GM12892 (cell line): Measurements from ENCODE around the gene FAM9B. TPM values are rescaled to one million over a fixed set of nuclear protein-coding genes. Genes with fewer than 3 reads are reported as not detected.

Experiments used
- DNase-seq: peaks from one replicate; pipeline ENCODE4 v3.0.0; 2011; ENCODE audit not compliant: insufficient read length
- FAIRE-seq: peaks from 2 replicates; lab custom pipeline; 2011; peaks lifted over from hg19 to GRCh38; lab: Jason Lieb, UNC
- POLR2A ChIP-seq: IDR thresholded peaks from 2 replicates; pipeline ENCODE4 v1.6.1; 2011; ENCODE audit warnings: low read depth, low read length, control low read depth
- POLR2AphosphoS5 ChIP-seq: IDR thresholded peaks from 2 replicates; pipeline ENCODE4 v1.6.1; 2011; ENCODE audit warnings: low read depth, low read length, control low read depth
- TAF1 ChIP-seq: IDR thresholded peaks from 2 replicates; pipeline ENCODE4 v1.6.1; 2011; ENCODE audit warnings: low read depth, mild to moderate bottlenecking, control low read depth, low read length, borderline replicate concordance
- polyA plus RNA-seq: library from polyadenylated mRNA; unstranded; fragments of >200 nt; gene quantifications from one replicate; pipeline ENCODE4 v1.2.1, GENCODE V29; 2012; ENCODE audit warnings: missing spikeins, inconsistent platforms; ENCODE audit not compliant: missing spikeins

FAM9B gene
- not detected for polyA plus RNA-seq

GRCh38 chrX:9033989-9034388 lies at the start of gene FAM9B:
TSS of gene FAM9B (minus strand) at chrX:9034127. CDS start at chrX:9032986, 1,141 bp downstream.
- DNase-seq (no peak), FAIRE-seq (no peak)
- TF ChIP-seq TAF1, result no peak
- TF ChIP-seq POLR2A, result no peak
- TF ChIP-seq POLR2AphosphoS5, result no peak

- no peak for FAIRE-seq
- no peak for TF ChIP-seq POLR2A
- no peak for TF ChIP-seq TAF1
- no peak for TF ChIP-seq POLR2AphosphoS5
- DNase-seq, result no peak
These were observed 47.3 kb upstream of the FAM9B start for GRCh38 chrX:9081271-9081670.

DNA sequence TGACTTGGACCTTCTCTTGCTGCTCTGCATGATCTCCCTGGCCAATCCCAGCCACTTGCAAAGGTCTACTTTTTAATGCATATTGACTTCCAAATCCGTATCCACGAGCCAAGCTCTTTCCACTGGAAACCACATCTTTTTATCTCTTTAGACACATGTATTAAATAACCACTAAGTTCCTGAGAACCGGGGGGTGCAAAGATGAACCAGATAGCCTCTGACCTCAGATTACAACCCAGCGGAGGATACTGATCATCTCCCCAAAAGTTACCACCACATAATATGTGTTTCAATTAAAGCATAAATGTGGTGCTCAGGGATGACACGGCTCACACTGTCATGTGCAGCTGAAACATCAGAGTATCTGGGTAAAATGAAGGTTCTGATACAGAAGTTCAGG lies 40.4 kb upstream of the FAM9B start:
- DNase-seq (no peak), FAIRE-seq (peak; percentile 21)
- TF ChIP-seq TAF1 (no peak), POLR2A (no peak), POLR2AphosphoS5 (no peak)

- DNase-seq (no peak), FAIRE-seq (no peak)
- TF ChIP-seq POLR2A, result no peak
- TF ChIP-seq POLR2AphosphoS5, result no peak
These were observed 38.4 kb upstream of the FAM9B start for GRCh38 chrX:9072281-9072680.

DNA sequence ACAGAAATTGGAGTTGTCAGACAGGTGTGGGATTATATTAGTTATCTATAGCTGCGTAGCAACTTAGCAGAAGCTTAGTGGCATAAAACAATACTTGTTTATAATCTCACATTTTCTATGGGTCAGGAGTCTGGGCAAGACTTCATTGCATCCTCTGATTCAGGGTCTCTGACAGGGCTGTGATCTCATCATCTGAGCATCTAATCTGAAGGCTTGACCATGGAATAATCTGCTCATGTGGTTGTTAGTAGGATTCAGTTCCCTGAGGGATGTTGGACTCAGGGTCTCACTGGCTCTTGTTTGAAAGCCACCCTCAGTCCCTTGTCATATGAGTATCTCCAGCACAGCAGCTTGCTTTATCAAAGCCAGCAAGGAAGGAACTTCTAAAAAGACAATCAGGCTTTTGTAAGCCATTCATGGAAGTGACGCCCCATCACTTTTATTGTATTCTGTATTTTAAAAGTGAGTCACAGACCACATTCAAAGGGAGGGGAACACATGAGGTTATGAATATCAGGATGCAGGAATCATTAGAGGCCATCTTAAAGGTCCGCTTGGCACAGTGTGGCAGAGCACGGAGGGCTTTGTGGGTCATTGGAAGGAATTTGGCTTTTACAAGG lies 37.2 kb upstream of the FAM9B start:
- DNase-seq (no peak), FAIRE-seq (no peak)
- TF ChIP-seq POLR2A (no peak), POLR2AphosphoS5 (no peak), TAF1 (no peak)

DNA sequence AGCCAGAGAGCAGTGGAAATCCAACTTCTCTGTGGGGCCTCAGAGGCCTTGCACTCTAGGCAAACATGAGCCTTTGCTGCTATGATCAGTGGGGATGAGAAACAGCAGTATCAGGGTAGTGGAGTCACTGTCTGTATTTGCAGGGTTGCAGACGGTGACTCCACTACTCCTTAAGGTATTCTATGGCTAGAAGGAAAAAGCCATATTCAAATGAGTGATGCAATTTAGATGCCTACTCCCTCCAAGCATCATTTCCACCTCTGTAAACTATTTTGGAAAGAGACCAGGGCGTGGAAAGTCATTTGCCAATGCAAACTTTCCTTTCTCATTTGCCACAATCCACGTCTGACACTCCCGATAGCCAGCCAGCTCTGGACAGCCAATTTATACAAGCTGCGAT lies 35.6 kb upstream of the FAM9B start:
- FAIRE-seq (no peak), DNase-seq (no peak)
- no peak for TF ChIP-seq TAF1
- TF ChIP-seq POLR2A, result no peak
- TF ChIP-seq POLR2AphosphoS5, result no peak

GRCh38 chrX:9064694-9065093 lies 30.8 kb upstream of the FAM9B start:
- TF ChIP-seq POLR2AphosphoS5 (no peak), POLR2A (no peak), TAF1 (no peak)
- no peak for FAIRE-seq
- no peak for DNase-seq

- no peak for DNase-seq
- TF ChIP-seq POLR2A, result no peak
- TF ChIP-seq POLR2AphosphoS5, result no peak
- TF ChIP-seq TAF1, result no peak
- no peak for FAIRE-seq
These were observed 28.7 kb upstream of the FAM9B start for GRCh38 chrX:9062641-9063040.

DNA sequence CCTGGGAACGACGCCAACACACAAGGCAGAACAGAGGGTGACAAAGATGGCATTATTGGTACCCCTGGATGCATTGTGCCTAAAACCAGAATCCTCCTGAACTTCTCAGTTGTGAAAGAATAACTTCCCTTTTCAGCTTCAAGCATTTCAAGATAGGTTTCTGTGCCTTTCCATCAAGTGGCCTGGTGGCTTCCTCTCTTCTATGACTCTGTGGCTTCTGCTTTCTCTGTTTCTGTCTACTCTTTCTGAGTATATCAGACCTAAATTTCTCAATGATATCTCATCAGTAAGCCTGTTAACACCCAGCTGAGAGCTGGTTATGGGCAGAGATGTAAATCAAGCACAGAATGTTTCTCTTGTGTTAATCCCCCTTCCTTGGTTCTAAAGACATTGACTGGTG lies 21.4 kb upstream of the FAM9B start:
- TF ChIP-seq POLR2AphosphoS5, result no peak
- no peak for TF ChIP-seq POLR2A
- TF ChIP-seq TAF1, result no peak
- no peak for FAIRE-seq
- DNase-seq, result no peak

GRCh38 chrX:9052081-9052480 lies 18.2 kb upstream of the FAM9B start:
- TF ChIP-seq TAF1, result no peak
- TF ChIP-seq POLR2AphosphoS5, result no peak
- no peak for TF ChIP-seq POLR2A
- no peak for DNase-seq
- FAIRE-seq, result no peak

- no peak for FAIRE-seq
- TF ChIP-seq TAF1 (no peak), POLR2AphosphoS5 (no peak)
- DNase-seq, result no peak
These were observed 16.4 kb upstream of the FAM9B start for GRCh38 chrX:9050331-9050730.

DNA sequence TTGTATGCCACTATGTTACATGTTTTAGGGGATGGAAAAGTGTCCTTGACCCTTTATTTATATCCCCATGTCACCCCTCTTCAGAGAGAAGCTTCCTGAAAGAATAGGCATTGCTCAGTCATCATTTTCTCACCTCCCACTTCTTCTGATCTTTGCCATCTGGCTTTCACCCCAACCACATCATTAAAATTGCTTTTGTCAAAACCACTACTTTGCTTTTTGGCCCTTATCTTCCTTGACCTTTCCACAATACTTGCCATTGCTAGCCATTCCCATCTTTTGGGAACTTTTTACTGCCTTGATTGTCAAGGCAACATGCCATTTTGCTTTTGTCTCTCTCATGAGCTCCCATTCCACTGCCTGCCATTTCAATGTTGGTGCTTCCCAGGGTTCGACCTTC lies 14.9 kb upstream of the FAM9B start:
- TF ChIP-seq TAF1, result no peak
- TF ChIP-seq POLR2A, result no peak
- no peak for TF ChIP-seq POLR2AphosphoS5
- DNase-seq, result no peak
- no peak for FAIRE-seq

DNA sequence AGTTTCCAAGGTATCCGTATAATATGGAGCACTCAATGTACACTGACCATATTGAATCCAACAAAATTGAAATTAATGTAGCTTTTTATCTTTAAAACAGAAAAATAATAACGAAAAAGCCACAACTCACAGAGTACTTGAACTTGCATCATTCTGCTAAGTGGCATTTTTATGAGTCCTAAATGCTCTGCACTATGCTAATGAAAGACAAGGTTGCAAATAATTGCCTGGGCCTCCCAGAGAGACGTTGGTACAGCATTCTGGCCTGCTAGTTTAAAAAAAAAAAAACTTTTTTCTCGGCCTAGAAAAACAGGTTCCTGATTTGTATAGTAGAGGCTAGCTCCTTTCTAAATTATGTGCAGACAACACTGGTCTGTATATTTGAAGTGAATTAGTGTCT lies 4.3 kb upstream of the FAM9B start:
- DNase-seq (no peak), FAIRE-seq (no peak)
- TF ChIP-seq POLR2A (no peak), TAF1 (no peak), POLR2AphosphoS5 (no peak)
